Measurements from ENCODE around the gene GATAD2A. TPM values are rescaled to one million over a fixed set of nuclear protein-coding genes. Genes with fewer than 3 reads are reported as not detected.

The GATAD2A gene
- total RNA-seq, 1 donor from 2014 or later: 102 TPM

- H3K27ac Mint-ChIP-seq: no peak overlapping the region
- DNase-seq (ENCODE audit: extremely low spot score, unreplicated experiment): no peak
- H3K36me3 Mint-ChIP-seq: peaks cover 6% of the 10 kb centered on the region
- no peak overlapping the region for H3K4me3 Mint-ChIP-seq
- no peaks in the 10 kb centered on the region for H3K9me3 Mint-ChIP-seq
- H3K4me1 Mint-ChIP-seq (ENCODE audit: unreplicated experiment): peaks cover 21% of the 10 kb centered on the region
- no peaks in the 10 kb centered on the region for H3K27me3 Mint-ChIP-seq
- TF ChIP-seq CTCF (conservative IDR thresholded peaks at IDR 0.05): no peak
Measured at GRCh38 chr19:19423322-19423721, 17.8 kb downstream of the GATAD2A start.

- peaks cover 7% of the 10 kb centered on the region for H3K36me3 Mint-ChIP-seq
- DNase-seq (ENCODE audit: extremely low spot score, unreplicated experiment): no peak
- TF ChIP-seq CTCF (conservative IDR thresholded peaks at IDR 0.05): no peak
- no peaks in the 10 kb centered on the region for H3K9me3 Mint-ChIP-seq
- H3K27me3 Mint-ChIP-seq: no peaks in the 10 kb centered on the region
- H3K4me1 Mint-ChIP-seq (ENCODE audit: unreplicated experiment): peaks cover 22% of the 10 kb centered on the region
- H3K4me3 Mint-ChIP-seq: no peak overlapping the region
- H3K27ac Mint-ChIP-seq: no peak overlapping the region
Measured at GRCh38 chr19:19425170-19425875, 19.8 kb downstream of the GATAD2A start.

- no peak overlapping the region for H3K27ac Mint-ChIP-seq
- peaks cover 7% of the 10 kb centered on the region for H3K36me3 Mint-ChIP-seq
- peaks cover 24% of the 10 kb centered on the region for H3K4me1 Mint-ChIP-seq (ENCODE audit: unreplicated experiment)
- no peak overlapping the region for H3K4me3 Mint-ChIP-seq
- TF ChIP-seq CTCF (conservative IDR thresholded peaks at IDR 0.05): no peak
- H3K27me3 Mint-ChIP-seq: no peaks in the 10 kb centered on the region
- DNase-seq (ENCODE audit: extremely low spot score, unreplicated experiment): no peak
- no peaks in the 10 kb centered on the region for H3K9me3 Mint-ChIP-seq
Measured at GRCh38 chr19:19426216-19426615, 20.7 kb downstream of the GATAD2A start.

GRCh38 chr19:19426799-19427198 is 21.3 kb downstream of the GATAD2A start:
- Mint-ChIP-seq H3K36me3 (peaks cover 7% of the 10 kb centered on the region), H3K4me1 (ENCODE audit: unreplicated experiment) (peaks cover 28% of the 10 kb centered on the region), H3K4me3 (no peak overlapping the region), H3K27ac (peak overlapping the region; percentile 67), H3K27me3 (no peaks in the 10 kb centered on the region), H3K9me3 (no peaks in the 10 kb centered on the region)
- no peak for DNase-seq (ENCODE audit: extremely low spot score, unreplicated experiment)
- TF ChIP-seq CTCF (conservative IDR thresholded peaks at IDR 0.05): no peak

- no peak for TF ChIP-seq CTCF (conservative IDR thresholded peaks at IDR 0.05)
- H3K27ac Mint-ChIP-seq: peak overlapping the region; percentile 67
Measured at GRCh38 chr19:19427302-19427701, 21.8 kb downstream of the GATAD2A start.

More at GRCh38 chr19:19427302-19427701, 21.8 kb downstream of the GATAD2A start:
- Mint-ChIP-seq H3K36me3 (peaks cover 7% of the 10 kb centered on the region), H3K9me3 (no peaks in the 10 kb centered on the region), H3K4me1 (ENCODE audit: unreplicated experiment) (peaks cover 28% of the 10 kb centered on the region), H3K4me3 (no peak overlapping the region), H3K27me3 (no peaks in the 10 kb centered on the region)
- DNase-seq (ENCODE audit: extremely low spot score, unreplicated experiment): no peak

Data from type B pancreatic cell (in vitro differentiated cells).